Progenitor cell of endocrine pancreas (in vitro differentiated cells): ENCODE results near the gene AK8. TPM values are rescaled to one million over a fixed set of nuclear protein-coding genes. Genes with fewer than 3 reads are reported as not detected.

Experiments
- DNase-seq: peaks from one replicate; pipeline ENCODE4 v3.0.0; 2021; ENCODE audit warnings: low spot score; ENCODE audit not compliant: unreplicated experiment
- H3K27ac Mint-ChIP-seq: 2 replicates; pipeline ENCODE4 v1.8.0; 2021; ENCODE audit warnings: mild to moderate bottlenecking, moderate library complexity, mixed read lengths
- H3K27me3 Mint-ChIP-seq: 2 replicates; pipeline ENCODE4 v1.8.0; 2021; ENCODE audit warnings: mixed read lengths
- H3K36me3 Mint-ChIP-seq: 2 replicates; pipeline ENCODE4 v1.8.0; 2022; ENCODE audit warnings: mixed read lengths; ENCODE audit not compliant: insufficient read depth
- H3K4me1 Mint-ChIP-seq: 2 replicates; pipeline ENCODE4 v1.8.0; 2021; ENCODE audit warnings: low read depth, mixed read lengths
- H3K4me3 Mint-ChIP-seq: 2 replicates; pipeline ENCODE4 v1.8.0; 2021; ENCODE audit warnings: low read depth, mild to moderate bottlenecking, moderate library complexity, mixed read lengths
- H3K9me3 Mint-ChIP-seq: 2 replicates; pipeline ENCODE4 v1.8.0; 2021; ENCODE audit warnings: low read depth, mixed read lengths
- CTCF ChIP-seq: fragments of 200-600 bp; sonication (generic); IDR thresholded peaks from one replicate; pipeline ENCODE4 v1.5.0; 2021; ENCODE audit warnings: antibody characterized with exemption, mild to moderate bottlenecking; ENCODE audit not compliant: unreplicated experiment
- total RNA-seq: library from RNA; stranded (reverse); gene quantifications from 2 replicates; pipeline ENCODE4 v1.2.1, GENCODE V29; 2021

The AK8 gene
- total RNA-seq, 1 donor from 2014 or later, result 1.9 TPM

GRCh38 chr9:132875159-132875558 is 2.9 kb downstream of the AK8 start:
- H3K27me3 Mint-ChIP-seq, result peaks cover 8% of the 10 kb centered on the region
- DNase-seq, result no peak
- no peak overlapping the region for H3K27ac Mint-ChIP-seq
- no peaks in the 10 kb centered on the region for H3K36me3 Mint-ChIP-seq
- H3K4me1 Mint-ChIP-seq, result no peaks in the 10 kb centered on the region
- TF ChIP-seq CTCF, result no peak
- no peaks in the 10 kb centered on the region for H3K9me3 Mint-ChIP-seq
- H3K4me3 Mint-ChIP-seq, result no peak overlapping the region

- no peak overlapping the region for H3K27ac Mint-ChIP-seq
- peaks cover 8% of the 10 kb centered on the region for H3K27me3 Mint-ChIP-seq
- H3K36me3 Mint-ChIP-seq, result no peaks in the 10 kb centered on the region
- H3K9me3 Mint-ChIP-seq, result no peaks in the 10 kb centered on the region
- TF ChIP-seq CTCF, result no peak
- no peak for DNase-seq
- H3K4me1 Mint-ChIP-seq, result no peaks in the 10 kb centered on the region
- no peak overlapping the region for H3K4me3 Mint-ChIP-seq
Measured at GRCh38 chr9:132873403-132873802, 4.7 kb downstream of the AK8 start.

- H3K9me3 Mint-ChIP-seq, result no peaks in the 10 kb centered on the region
- no peaks in the 10 kb centered on the region for H3K36me3 Mint-ChIP-seq
- TF ChIP-seq CTCF, result no peak
- H3K27me3 Mint-ChIP-seq, result peaks cover 4% of the 10 kb centered on the region
- no peaks in the 10 kb centered on the region for H3K4me1 Mint-ChIP-seq
- H3K27ac Mint-ChIP-seq, result peak overlapping the region; percentile 47
- H3K4me3 Mint-ChIP-seq, result no peak overlapping the region
- no peak for DNase-seq
Measured at GRCh38 chr9:132869266-132869665, 8.8 kb downstream of the AK8 start.

- Mint-ChIP-seq H3K4me3 (no peak overlapping the region), H3K4me1 (no peaks in the 10 kb centered on the region), H3K27me3 (peaks cover 4% of the 10 kb centered on the region), H3K9me3 (no peaks in the 10 kb centered on the region), H3K27ac (no peak overlapping the region), H3K36me3 (no peaks in the 10 kb centered on the region)
- TF ChIP-seq CTCF, result no peak
- DNase-seq, result no peak
Measured at GRCh38 chr9:132866898-132867297, 11.2 kb downstream of the AK8 start.

- Mint-ChIP-seq H3K9me3 (no peaks in the 10 kb centered on the region), H3K27me3 (no peaks in the 10 kb centered on the region), H3K4me3 (no peak overlapping the region), H3K4me1 (no peaks in the 10 kb centered on the region), H3K36me3 (no peaks in the 10 kb centered on the region), H3K27ac (no peak overlapping the region)
- DNase-seq, result no peak
- TF ChIP-seq CTCF, result no peak
Measured at GRCh38 chr9:132864691-132865090, 13.4 kb downstream of the AK8 start.
